Activated CD8-positive, alpha-beta memory T cell treated with anti-CD3 and anti-CD28 coated beads for 48 hours (primary cell): Measurements from ENCODE around the gene PPP1R13L.
"Not testable (repeated sequence)": the region's sequence is repeated elsewhere in the genome, so short reads cannot be mapped to it uniquely, and the experiment has no call there.

Experiments used
- DNase-seq, 3 experiments: peaks; one replicate each; pipeline ENCODE4 v3.0.0-alpha.2; 2020; ENCODE audit warnings: low read depth in 2 of 3, low spot score in 2 of 3

PPP1R13L gene

GRCh38 chr19:45349126-45349415, 55.8 kb downstream of the PPP1R13L start:
- no peak for DNase-seq

- no peak for DNase-seq
These were observed 56.3 kb downstream of the PPP1R13L start for GRCh38 chr19:45348367-45349125.

- DNase-seq, result no peak
These were observed 57.1 kb downstream of the PPP1R13L start for GRCh38 chr19:45347570-45348366.

- DNase-seq, result no peak
These were observed 58.4 kb downstream of the PPP1R13L start for GRCh38 chr19:45346449-45346848.

- DNase-seq, result no peak
These were observed 59.4 kb downstream of the PPP1R13L start for GRCh38 chr19:45345506-45345860.

GRCh38 chr19:45344621-45345505, 60.0 kb downstream of the PPP1R13L start:
- no peak for DNase-seq

- DNase-seq, result no peak
These were observed 62.0 kb downstream of the PPP1R13L start for GRCh38 chr19:45342911-45343310.

- no peak for DNase-seq
These were observed 63.9 kb downstream of the PPP1R13L start for GRCh38 chr19:45340899-45341453.

GRCh38 chr19:45340232-45340898, 64.5 kb downstream of the PPP1R13L start, which contains the start of gene KLC3:
Gene KLC3, plus strand, starts transcription at chr19:45340750. Its CDS starts 4,792 bp downstream, at chr19:45345542.
- DNase-seq, result no peak

- no peak for DNase-seq
These were observed 65.2 kb downstream of the PPP1R13L start for GRCh38 chr19:45339629-45340028.

GRCh38 chr19:45336696-45337251, 68.1 kb downstream of the PPP1R13L start:
- DNase-seq, result no peak

GRCh38 chr19:45334881-45335280, 70.0 kb downstream of the PPP1R13L start:
- DNase-seq, result not testable (repeated sequence)

- no peak for DNase-seq
These were observed 71.1 kb downstream of the PPP1R13L start for GRCh38 chr19:45333609-45334303.

- DNase-seq, result no peak
These were observed 73.5 kb downstream of the PPP1R13L start for GRCh38 chr19:45331411-45331810.
